Measurements from ENCODE around the gene FOXN3. TPM values are rescaled to one million over a fixed set of nuclear protein-coding genes. Genes with fewer than 3 reads are reported as not detected.

The FOXN3 gene
- total and polyA plus RNA-seq, 10 donors = 9.2 to 121 (median 98.3) TPM

- no peaks in the 10 kb centered on the region for H3K27me3 ChIP-seq (replicated peaks in 1 of 7)
- H3K27ac ChIP-seq = no peak overlapping the region
- TF ChIP-seq POLR2A (IDR thresholded peaks at IDR 0.05) (no peak), POLR2AphosphoS5 (IDR thresholded peaks at IDR 0.05) (no peak)
- TF ChIP-seq, protein P1, sequence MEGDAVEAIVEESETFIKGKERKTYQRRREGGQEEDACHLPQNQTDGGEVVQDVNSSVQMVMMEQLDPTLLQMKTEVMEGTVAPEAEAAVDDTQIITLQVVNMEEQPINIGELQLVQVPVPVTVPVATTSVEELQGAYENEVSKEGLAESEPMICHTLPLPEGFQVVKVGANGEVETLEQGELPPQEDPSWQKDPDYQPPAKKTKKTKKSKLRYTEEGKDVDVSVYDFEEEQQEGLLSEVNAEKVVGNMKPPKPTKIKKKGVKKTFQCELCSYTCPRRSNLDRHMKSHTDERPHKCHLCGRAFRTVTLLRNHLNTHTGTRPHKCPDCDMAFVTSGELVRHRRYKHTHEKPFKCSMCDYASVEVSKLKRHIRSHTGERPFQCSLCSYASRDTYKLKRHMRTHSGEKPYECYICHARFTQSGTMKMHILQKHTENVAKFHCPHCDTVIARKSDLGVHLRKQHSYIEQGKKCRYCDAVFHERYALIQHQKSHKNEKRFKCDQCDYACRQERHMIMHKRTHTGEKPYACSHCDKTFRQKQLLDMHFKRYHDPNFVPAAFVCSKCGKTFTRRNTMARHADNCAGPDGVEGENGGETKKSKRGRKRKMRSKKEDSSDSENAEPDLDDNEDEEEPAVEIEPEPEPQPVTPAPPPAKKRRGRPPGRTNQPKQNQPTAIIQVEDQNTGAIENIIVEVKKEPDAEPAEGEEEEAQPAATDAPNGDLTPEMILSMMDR (IDR thresholded peaks at IDR 0.05 in 8 of 11, conservative IDR thresholded peaks at IDR 0.05 in 3 of 11) = no peak
- intact Hi-C loops (cut with DNase I; ENCODE audit: low total_unique reads) = no loop called here
- no peak for DNase-seq
- no peaks in the 10 kb centered on the region for H3K9me3 ChIP-seq
- 88 to 96% (median 91%) methylated on average over 15 of the region's 15 CpGs for WGBS, 5 donors
- H3K4me3 ChIP-seq = no peak overlapping the region
- H3K4me1 ChIP-seq = peaks cover 0 to 33% (median 9%) of the 10 kb centered on the region in 6 donors
- peaks cover 0 to 20% (median 0%) of the 10 kb centered on the region in 6 donors for H3K36me3 ChIP-seq
Observed at GRCh38 chr14:89259951-89260609, 157.0 kb downstream of the FOXN3 start.

- DNase-seq = no peak
- H3K36me3 ChIP-seq = peaks cover 0 to 19% (median 0%) of the 10 kb centered on the region in 6 donors
- H3K4me3 ChIP-seq = no peak overlapping the region
- H3K9me3 ChIP-seq = no peaks in the 10 kb centered on the region
- H3K27me3 ChIP-seq (replicated peaks in 1 of 7) = no peaks in the 10 kb centered on the region
- TF ChIP-seq, protein P1 (IDR thresholded peaks at IDR 0.05 in 8 of 11, conservative IDR thresholded peaks at IDR 0.05 in 3 of 11) = no peak
- TF ChIP-seq POLR2A (IDR thresholded peaks at IDR 0.05) = no peak
- TF ChIP-seq POLR2AphosphoS5 (IDR thresholded peaks at IDR 0.05) = no peak
- H3K4me1 ChIP-seq = peaks cover 0 to 22% (median 1%) of the 10 kb centered on the region in 6 donors
- WGBS, 5 donors = 49 to 67% (median 52%) methylated on average over 6 of the region's 6 CpGs
- no peak overlapping the region for H3K27ac ChIP-seq
- intact Hi-C loops (cut with DNase I; ENCODE audit: low total_unique reads) = no loop called here
Observed at GRCh38 chr14:89258728-89259273, 158.2 kb downstream of the FOXN3 start.

GRCh38 chr14:89256951-89257350 lies 160.1 kb downstream of the FOXN3 start:
- no peak overlapping the region for H3K4me3 ChIP-seq
- intact Hi-C loops (cut with DNase I; ENCODE audit: low total_unique reads) = no loop called here
- H3K4me1 ChIP-seq = peaks cover 0 to 10% (median 0%) of the 10 kb centered on the region in 6 donors
- no peak for TF ChIP-seq POLR2A (IDR thresholded peaks at IDR 0.05)
- TF ChIP-seq POLR2AphosphoS5 (IDR thresholded peaks at IDR 0.05) = no peak
- TF ChIP-seq, protein P1 (IDR thresholded peaks at IDR 0.05 in 8 of 11, conservative IDR thresholded peaks at IDR 0.05 in 3 of 11) = no peak
- H3K9me3 ChIP-seq = no peaks in the 10 kb centered on the region
- DNase-seq = no peak
- no peak overlapping the region for H3K27ac ChIP-seq
- 100% methylated on average over 1 of the region's 1 CpG for WGBS, 5 donors
- H3K36me3 ChIP-seq = peaks cover 0 to 25% (median 0%) of the 10 kb centered on the region in 6 donors
- no peaks in the 10 kb centered on the region for H3K27me3 ChIP-seq (replicated peaks in 1 of 7)

DNA sequence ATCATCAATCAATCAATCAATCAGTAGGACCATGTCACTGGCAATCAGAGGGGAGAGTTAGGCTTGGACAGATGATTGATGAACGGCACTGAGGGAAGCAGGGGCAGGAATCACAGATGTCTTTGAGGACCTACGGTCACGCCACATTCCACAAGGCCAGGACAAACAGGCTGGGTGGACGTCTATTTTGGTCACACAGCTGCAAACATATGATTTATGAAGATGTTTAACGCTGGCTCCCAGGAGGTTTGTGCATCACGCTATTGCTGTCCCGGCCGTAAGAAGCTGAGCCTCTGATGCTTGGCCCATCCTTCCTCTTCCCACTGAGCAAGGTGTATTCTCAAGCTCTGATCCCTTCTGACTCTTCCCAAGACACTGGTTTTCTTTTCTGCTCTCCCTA lies 160.8 kb downstream of the FOXN3 start:
- DNase-seq = no peak
- no peak overlapping the region for H3K27ac ChIP-seq

More for the DNA sequence above, 160.8 kb downstream of the FOXN3 start:
- peaks cover 0 to 9% (median 0%) of the 10 kb centered on the region in 6 donors for H3K4me1 ChIP-seq
- H3K9me3 ChIP-seq = no peaks in the 10 kb centered on the region
- TF ChIP-seq POLR2AphosphoS5 (IDR thresholded peaks at IDR 0.05) = no peak
- TF ChIP-seq, protein P1 (IDR thresholded peaks at IDR 0.05 in 8 of 11, conservative IDR thresholded peaks at IDR 0.05 in 3 of 11) = no peak
- no peak for TF ChIP-seq POLR2A (IDR thresholded peaks at IDR 0.05)
- intact Hi-C loops (cut with DNase I; ENCODE audit: low total_unique reads) = no loop called here
- 77 to 94% (median 86%) methylated on average over 8 of the region's 8 CpGs for WGBS, 5 donors
- H3K27me3 ChIP-seq (replicated peaks in 1 of 7) = no peaks in the 10 kb centered on the region
- H3K4me3 ChIP-seq = no peak overlapping the region
- H3K36me3 ChIP-seq = peaks cover 0 to 25% (median 0%) of the 10 kb centered on the region in 6 donors
